GM19455 (cell line): ENCODE measurements around the gene SSH2.
"Not testable (repeated sequence)": the region's sequence is repeated elsewhere in the genome, so short reads cannot be mapped to it uniquely, and the experiment has no call there.

Experiments used
- ATAC-seq: cut with Tn5 transposase; IDR thresholded peaks from one replicate; pipeline ENCODE4 v1.9.1; 2021; ENCODE audit not compliant: unreplicated experiment

SSH2 gene

GRCh38 chr17:29789196-29790170, 140.5 kb downstream of the SSH2 start:
- ATAC-seq = no peak

DNA sequence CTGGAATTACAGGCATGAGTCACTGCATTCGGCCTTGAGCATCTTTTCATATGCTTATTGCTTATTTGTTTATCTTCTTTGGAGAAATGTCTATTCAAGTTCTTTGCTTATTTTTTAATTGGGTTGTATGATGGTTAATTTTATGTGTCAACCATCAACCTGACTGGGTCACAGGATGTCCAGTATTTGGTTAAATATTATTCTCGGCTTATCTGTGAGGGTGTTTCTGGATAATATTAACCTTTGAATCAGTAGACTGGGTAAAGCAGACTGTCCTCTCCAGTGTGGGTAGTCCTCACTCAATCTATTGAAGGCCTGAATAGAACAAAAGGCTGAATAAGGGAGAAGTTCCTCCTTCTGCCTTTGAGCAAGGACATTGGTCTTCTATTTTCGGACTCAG, 142.0 kb downstream of the SSH2 start:
- no peak for ATAC-seq

DNA sequence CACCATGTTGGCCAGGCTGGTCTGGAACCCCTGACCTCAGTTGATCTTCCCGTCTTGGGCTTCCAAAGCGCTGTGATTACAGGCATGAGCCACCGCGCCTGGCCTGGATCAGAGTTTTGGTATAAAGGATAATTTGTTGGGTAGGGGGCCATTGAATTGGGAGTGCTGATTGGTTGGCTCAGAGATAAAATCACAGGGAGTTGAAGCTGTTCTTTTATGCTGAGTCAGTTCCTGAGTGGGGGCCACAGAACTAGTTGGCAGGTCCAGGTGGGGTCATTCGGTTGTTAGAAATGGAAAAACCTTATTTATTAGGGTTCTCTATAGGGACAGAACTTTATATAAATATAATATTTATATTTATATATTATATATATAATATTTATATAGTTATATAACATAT, 147.1 kb downstream of the SSH2 start:
- ATAC-seq = no peak

- ATAC-seq = not testable (repeated sequence)
Measured at GRCh38 chr17:29779812-29780190, 150.2 kb downstream of the SSH2 start.

- ATAC-seq = no peak
Measured at GRCh38 chr17:29778956-29779811, 150.8 kb downstream of the SSH2 start.

- no peak for ATAC-seq
Measured at GRCh38 chr17:29777663-29778062, 152.4 kb downstream of the SSH2 start.

- no peak for ATAC-seq
Measured at GRCh38 chr17:29776026-29776425, 154.0 kb downstream of the SSH2 start.

DNA sequence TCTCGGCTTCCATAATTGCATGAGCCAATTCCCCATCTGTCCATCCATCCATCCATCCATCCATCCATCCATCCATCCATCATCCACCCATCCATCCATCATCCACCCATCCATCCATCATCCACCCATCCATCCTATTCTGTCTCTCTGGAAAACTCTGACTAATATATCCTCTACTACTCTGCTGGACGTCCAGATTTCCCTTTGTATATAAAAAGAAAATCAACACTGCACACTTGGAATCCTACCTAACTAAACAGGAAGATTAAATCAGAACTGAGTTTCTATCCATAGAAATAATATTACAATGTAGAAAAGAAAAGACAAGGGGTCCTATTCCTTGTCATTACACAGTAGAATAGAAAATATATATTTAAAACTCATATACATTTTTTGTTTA, 157.0 kb downstream of the SSH2 start:
- no peak for ATAC-seq

DNA sequence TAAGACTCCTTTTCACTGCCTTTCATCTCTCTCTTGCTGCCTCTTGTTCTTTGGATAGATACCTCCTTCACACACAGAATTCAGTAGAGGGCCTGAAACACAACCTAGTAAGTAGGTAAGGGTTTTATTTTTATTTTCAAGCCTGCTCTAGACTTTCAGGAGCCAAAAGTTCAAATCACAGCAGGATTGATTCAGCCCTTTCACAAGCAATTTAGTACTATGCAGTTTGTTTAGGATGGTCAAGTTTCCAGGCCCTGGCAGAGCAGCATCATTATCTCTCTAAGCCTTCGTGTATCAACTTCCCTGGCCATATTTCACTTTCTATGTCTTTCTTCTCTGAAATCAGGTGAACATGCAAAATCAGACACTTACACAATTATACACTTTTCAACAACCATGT, 158.5 kb downstream of the SSH2 start:
- no peak for ATAC-seq

DNA sequence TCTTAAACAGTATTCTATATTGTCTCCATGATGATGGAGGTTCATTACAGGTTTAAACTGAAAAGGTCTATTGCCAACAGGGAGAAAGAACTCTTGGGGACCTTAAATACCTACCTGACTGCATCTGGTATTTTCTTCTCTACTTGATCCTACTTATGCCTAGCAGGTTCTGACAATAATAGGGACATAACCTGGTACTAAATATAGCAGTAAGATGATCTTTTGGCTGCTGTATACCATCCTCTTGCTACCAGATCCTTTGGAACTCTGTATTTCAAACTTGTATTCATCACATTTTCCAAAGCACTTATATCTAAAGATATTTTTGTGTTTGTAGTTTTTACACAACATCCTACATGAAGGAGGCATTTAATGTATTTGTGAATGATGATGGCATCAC, 160.8 kb downstream of the SSH2 start:
- ATAC-seq = no peak

DNA sequence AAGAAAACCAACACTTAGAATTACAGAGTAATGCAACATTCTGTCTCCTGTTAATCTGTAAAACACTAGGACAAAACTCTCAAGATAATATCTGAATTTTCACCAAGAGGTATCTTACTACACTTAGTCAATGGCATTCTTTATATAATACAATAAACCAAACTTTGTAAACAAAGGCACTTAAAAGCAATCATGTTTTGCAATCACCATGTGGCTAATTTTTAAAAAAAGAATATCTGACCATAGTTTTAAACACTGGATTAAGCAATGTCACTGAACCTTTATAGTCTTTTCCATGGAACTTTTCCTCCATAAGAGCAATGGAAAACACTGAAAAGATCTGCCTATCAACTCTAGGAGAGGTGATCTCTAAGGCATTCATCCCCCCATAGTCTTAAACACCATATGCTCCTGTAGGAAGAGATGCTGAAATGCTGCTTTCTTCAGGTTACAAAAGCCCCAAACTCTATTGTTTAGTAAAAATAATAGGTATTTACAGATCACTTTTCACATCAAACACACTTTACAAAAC, 163.2 kb downstream of the SSH2 start:
- ATAC-seq = no peak

GRCh38 chr17:29764748-29765147, 165.3 kb downstream of the SSH2 start:
- ATAC-seq = no peak

GRCh38 chr17:29764217-29764616, 165.8 kb downstream of the SSH2 start:
- no peak for ATAC-seq

DNA sequence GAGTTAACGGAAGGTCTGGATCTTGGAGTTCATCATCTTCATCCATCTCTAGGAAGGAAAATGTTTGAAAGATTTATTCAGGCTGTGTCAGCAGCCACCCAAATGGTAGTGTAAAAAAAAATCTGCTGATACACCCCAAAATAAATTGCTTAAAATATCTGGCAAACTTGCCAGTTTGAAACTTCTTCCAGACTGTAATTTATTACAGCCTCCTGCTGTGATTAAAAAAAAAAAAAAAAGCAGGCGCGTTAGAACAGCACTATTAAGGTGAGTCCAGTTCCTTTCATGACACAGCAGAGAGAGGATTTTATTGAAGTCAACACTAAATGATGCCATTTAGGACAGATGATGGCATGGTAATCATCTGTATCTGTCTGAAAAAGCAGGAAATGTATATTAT, 166.8 kb downstream of the SSH2 start:
- no peak for ATAC-seq

DNA sequence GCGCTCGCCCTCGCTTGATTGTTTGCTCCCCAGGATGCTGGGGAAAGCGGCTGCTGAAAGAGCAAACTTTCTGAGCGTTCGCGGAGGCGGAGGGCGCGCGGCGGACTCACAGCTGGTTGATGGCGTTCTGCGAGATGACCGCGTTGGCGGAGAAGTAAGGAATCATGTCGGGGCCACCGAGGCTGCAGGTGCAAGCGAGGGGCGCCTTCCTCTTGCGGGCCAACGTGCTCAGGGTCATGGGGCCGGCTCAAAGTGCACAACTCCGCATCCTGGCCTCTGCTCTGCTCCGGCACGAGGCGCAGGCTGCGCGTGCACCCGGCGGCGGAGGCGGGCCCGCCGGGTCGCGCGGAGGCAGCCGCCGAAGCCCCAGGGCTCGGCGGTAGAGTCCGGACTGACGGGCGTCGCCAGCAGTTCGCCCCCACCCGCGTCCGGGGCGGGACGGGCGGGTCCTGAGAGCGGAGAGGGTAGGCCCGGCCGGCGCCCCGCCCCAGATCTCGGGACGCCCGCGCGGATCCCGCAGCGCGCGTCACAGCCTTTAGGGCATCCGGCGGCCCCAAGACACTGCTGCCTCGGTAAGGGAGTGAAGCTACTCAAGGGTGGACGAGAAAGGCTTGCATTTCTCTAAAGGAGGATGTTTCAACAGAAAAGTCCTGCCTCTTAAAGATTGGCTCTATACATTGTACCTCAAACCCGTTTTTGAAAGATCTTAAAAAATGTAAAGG, 168.8 kb downstream of the SSH2 start:
- peak; percentile 76 for ATAC-seq

DNA sequence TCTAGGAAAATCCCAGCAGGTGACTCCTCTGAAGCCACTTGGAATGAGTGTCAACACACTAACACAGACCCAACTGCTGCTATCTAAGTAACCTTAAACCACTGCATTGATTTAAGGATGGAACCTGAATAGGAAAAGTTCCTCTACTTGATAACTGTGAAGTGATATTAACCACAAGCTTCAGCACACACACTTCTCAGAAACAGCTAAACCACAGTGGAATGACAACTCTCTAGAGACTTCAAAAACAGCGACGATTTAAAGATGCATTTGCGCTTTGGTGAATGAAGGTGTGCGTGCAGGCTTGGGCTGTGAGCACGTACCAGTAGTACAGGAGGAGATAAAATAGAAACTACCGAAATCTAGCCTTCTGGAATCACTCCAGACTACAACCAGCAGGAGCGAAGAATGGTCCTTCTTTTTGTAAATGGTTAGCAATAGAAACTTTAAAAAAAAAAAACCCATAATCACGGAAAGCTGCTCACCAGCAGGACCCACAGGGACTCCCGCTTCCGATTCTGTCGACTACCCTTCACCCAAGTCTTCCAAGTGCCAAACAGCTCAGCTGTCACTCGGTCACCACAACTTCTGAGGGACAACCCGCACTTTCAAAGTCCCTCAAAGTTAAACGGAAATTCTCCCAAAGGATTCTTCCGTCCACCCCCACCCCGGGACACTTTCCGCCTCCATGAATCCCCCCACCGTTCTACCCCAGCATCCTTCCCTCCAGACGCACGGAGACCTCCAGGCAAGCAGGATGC, 169.6 kb downstream of the SSH2 start:
- ATAC-seq = peak; percentile 31

DNA sequence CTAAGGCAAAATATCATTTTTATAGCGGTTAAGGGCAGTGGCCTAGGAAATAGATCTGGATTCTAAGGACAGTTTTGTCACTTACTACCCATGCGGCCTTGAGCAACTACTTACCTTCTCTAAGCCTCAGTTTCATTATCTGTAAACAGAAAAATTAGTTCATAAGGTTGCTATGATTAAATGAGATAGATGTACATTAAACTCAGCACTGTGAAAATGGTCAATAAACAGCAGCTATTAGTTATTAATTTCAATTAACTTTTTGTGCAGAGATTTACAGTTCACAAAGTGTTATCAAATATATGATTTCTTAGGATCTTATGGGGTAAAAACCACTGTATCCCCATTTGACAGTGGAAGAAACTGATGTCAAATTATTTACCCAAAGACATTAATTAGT, 171.8 kb downstream of the SSH2 start:
- ATAC-seq = no peak

GRCh38 chr17:29757788-29758187, 172.2 kb downstream of the SSH2 start:
- ATAC-seq = no peak

DNA sequence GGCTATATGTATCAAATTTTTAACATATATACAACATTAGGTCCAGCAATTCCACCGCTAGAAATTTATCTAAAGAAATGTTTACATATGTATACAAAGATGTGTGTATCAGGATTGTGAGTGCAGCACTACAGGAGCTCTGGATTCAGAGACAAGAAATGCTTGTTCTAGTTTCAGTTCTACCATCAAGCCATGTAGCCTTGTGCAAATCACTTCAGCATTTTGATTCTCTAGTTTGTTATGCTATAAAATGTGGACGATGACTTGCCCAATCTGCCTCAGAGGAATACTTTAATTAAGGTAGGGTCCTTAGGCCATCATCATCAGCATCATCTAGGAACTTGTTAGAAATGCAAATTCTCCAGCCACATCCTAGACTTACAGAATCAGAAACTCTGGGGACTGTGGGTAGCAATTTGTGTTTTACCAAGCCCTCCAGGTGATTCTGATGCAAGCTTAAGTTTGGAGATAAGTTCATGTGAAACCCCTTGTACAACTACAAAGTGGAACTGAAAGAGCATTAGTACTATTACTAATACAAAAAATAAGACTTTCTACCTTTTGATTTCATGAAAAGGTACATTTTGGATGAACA, 176.1 kb downstream of the SSH2 start:
- ATAC-seq = peak; percentile 50
